GM23248 (cell line): Measurements from ENCODE around the gene HJV.

Source experiments
- EZH2 ChIP-seq: fragments of 200-600 bp; sonication (generic); IDR thresholded peaks from 2 replicates; pipeline ENCODE4 v1.6.1; 2018; ENCODE audit warnings: antibody characterized with exemption, mild to moderate bottlenecking; ENCODE audit not compliant: insufficient read depth, poor library complexity, severe bottlenecking
- EZH2phosphoT487 ChIP-seq: fragments of 200-600 bp; sonication (generic); IDR thresholded peaks from 2 replicates; pipeline ENCODE4 v1.6.1; 2018; ENCODE audit warnings: antibody characterized with exemption, moderate library complexity, mild to moderate bottlenecking, low read depth; ENCODE audit not compliant: insufficient read depth

DNA sequence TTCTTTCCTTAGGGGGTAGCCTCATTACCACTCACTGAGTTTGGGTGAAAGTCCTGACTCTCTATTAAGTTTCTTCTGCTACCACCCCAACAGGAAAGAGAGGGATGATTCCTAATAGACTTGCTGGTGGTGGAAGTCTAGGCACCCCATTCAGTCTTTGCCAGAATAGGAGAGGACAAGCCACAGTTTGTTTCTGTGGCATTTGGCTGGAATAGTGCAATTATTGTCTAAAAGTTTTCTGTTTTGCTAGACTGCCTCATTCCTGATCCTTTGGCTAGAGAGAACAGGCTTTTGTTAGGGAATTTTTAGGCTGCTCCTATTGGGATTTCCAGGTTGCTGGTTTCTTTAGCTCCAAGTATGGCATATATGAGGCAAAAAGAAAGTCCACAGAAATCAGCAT, 9.9 kb upstream of the HJV start:
- TF ChIP-seq EZH2, result no peak
- no peak for TF ChIP-seq EZH2phosphoT487
